ENCODE results near the gene AFDN.
A peak's percentile ranks its signal among the peaks of the same experiment; 100 is the strongest.

Gene AFDN

DNA sequence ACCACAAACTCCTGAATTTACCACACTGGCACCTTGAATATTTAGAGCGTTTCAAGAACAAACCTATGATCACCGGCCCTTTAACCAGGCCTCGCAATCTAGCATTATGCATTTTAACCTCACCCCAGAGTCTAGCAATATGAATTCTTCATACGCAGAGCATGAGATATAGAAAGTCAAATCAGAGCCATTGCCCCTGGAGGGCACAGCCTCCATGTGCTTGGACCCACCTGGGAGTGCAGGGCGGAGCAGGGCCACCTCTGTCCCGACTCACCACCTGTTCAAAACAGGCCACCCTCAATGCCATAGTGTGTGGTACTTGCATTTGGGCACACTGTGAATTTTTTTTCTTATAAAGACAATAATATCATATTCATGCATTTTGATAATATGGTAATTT, 19.5 kb upstream of the AFDN start:
- DNase-seq (ENCODE audit: low read depth) = no peak
- TF ChIP-seq, protein P1, sequence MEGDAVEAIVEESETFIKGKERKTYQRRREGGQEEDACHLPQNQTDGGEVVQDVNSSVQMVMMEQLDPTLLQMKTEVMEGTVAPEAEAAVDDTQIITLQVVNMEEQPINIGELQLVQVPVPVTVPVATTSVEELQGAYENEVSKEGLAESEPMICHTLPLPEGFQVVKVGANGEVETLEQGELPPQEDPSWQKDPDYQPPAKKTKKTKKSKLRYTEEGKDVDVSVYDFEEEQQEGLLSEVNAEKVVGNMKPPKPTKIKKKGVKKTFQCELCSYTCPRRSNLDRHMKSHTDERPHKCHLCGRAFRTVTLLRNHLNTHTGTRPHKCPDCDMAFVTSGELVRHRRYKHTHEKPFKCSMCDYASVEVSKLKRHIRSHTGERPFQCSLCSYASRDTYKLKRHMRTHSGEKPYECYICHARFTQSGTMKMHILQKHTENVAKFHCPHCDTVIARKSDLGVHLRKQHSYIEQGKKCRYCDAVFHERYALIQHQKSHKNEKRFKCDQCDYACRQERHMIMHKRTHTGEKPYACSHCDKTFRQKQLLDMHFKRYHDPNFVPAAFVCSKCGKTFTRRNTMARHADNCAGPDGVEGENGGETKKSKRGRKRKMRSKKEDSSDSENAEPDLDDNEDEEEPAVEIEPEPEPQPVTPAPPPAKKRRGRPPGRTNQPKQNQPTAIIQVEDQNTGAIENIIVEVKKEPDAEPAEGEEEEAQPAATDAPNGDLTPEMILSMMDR (conservative IDR thresholded peaks at IDR 0.05; ENCODE audit: low read length) = no peak
- no peak overlapping the region for H3K4me3 ChIP-seq (ENCODE audit: low read length)

DNA sequence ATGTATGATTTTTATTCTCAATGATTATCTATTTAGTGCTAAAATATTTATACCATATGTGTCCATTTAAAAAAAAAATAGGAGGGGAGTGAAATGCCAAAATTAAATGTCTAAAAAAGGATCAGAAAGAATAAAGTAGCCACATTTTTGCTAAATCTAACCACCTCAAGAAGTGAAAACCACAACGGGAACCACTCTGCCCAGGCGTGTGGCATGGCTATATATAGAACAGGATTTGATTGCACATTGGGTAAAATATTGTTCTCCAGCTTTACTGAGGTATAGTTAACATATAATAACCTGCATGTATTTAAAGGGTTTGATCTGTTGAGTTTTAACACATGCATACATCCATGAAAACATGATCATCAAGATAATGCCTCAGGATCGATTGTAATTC, 19.0 kb upstream of the AFDN start:
- DNase-seq (ENCODE audit: low read depth) = no peak
- no peak overlapping the region for H3K4me3 ChIP-seq (ENCODE audit: low read length)
- TF ChIP-seq, protein P1 (conservative IDR thresholded peaks at IDR 0.05; ENCODE audit: low read length) = no peak

DNA sequence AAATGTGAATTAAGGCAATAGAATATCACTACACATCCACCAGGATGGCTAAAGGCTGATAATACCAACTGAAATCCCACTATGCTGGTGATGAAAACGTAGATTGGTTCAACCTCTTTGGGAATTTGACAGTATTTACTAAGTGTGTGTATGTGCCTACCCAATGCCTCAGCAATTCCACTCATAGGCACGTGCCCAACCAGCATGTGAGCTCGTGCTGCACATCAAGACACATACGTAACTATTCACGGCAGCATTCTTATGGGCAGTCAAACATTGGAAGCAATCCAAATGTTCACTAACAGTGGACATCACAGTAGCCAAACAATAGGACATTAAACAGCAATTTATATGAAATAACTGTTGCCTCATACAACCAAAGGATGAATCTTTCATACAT, 15.7 kb upstream of the AFDN start:
- TF ChIP-seq, protein P1 (conservative IDR thresholded peaks at IDR 0.05; ENCODE audit: low read length) = no peak
- DNase-seq (ENCODE audit: low read depth) = no peak

DNA sequence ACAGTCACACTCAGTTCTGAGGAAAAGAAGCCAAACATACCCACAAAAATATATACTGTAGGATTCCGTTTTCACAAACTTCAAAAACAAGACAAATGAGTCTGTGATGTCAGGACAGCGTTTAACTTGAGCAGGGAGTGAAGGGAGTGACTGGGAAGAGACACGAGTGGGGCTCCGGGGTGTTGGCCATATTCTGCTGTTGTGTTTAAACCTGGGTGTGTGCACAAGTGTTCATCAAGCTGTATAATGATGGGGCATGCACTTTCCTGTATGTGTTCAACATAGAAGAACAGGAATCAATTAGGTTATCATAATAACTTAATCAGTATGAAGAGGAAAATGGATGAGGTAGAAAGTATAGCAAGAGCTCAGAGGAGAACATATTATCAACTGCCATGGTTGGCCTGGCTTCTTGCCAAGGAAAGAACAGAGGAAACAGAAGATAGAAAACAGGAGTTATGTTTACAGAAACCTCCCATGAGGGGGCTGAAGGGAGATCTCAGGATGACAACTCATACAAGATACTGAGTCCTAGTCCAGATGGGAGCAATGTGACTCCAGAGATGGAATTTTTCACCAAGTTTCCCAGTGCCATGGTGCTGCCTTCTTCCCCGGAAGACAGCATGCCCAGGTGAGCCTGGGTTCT, 15.1 kb upstream of the AFDN start:
- no peak overlapping the region for H3K4me3 ChIP-seq (ENCODE audit: low read length)
- TF ChIP-seq, protein P1 (conservative IDR thresholded peaks at IDR 0.05; ENCODE audit: low read length) = no peak
- DNase-seq (ENCODE audit: low read depth) = no peak

More for the DNA sequence above, 15.7 kb upstream of the AFDN start:
- H3K4me3 ChIP-seq (ENCODE audit: low read length) = no peak overlapping the region

DNA sequence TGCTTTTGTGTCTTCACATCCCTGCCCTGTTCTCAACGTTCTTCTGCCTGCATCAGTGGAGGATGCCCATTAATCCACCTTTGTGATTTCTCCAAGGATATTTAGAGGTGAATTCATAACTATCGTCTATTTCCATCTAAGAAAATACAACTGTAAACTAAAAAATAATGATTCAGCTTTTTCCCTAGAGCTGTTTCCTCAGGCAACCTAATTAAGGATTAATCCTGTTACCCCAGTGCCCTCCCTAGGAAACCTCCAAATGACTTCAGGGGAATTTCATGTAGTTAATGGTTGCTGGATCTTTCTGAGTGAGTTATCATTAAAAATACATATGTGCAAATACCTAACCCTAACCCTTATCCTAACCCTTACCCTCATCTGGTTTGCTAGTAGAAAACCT, 14.6 kb upstream of the AFDN start:
- no peak overlapping the region for H3K4me3 ChIP-seq (ENCODE audit: low read length)
- TF ChIP-seq, protein P1 (conservative IDR thresholded peaks at IDR 0.05; ENCODE audit: low read length) = no peak
- no peak for DNase-seq (ENCODE audit: low read depth)

DNA sequence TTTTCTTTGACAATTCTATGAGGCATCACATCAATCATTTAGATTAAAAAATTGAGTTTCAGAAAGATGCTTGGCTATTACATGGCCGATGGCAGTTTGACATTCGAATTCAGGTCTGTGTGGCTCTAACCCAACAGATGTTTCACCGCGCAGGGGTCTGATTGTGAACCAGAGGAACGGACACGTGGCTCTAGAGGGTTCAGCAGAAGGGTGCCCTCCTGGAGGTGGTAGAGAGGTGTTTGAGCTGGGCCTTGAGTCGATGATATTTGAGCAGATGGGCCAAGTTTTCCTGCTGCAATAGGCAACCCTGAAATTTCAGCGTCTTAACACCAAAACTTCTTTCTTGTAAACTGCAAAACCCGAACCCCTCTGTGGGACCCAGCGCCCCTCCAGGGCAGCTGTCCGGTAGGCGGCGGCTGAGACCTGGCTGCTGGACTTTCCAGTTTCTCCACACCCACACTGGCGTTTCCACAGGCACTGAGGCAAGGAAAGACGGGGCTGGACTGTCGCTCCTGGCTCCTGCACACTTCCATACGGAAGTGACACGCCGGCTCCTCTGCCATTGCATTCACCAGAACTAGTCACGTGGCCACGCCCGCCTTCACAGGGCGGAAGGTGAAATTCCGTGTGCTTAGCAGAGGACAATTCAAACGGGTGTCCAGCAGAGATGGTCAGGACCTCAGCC, 11.3 kb upstream of the AFDN start:
- peak overlapping the region; percentile 15; the same call in 1 of the 2 replicates for H3K4me3 ChIP-seq (ENCODE audit: low read length)
- TF ChIP-seq, protein P1 (conservative IDR thresholded peaks at IDR 0.05; ENCODE audit: low read length) = no peak
- DNase-seq (ENCODE audit: low read depth) = no peak

DNA sequence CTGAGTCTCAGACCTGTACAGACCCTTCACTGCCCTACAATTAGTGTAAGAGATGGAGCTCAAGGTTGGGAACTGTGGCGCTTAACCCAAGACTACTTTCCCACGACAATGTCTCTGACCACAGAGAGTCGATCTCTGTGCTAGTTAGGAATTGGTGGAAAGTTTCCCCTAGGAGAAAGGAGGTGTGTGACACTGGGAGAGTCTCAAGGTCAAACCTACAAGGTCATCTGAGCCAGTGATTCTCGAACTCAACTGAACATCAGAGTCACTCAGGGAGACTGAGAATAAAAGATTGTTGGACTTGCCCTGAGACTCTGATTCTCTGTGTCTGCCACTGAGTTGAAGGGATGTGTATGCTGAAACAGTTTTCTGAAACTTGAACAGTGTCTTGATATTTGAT, 9.7 kb upstream of the AFDN start:
- TF ChIP-seq, protein P1 (conservative IDR thresholded peaks at IDR 0.05; ENCODE audit: low read length) = no peak
- H3K4me3 ChIP-seq (ENCODE audit: low read length) = no peak overlapping the region
- no peak for DNase-seq (ENCODE audit: low read depth)

All from AG10803 (cell line).